ENCODE measurements around the gene DNAAF6. TPM values are rescaled to one million over a fixed set of nuclear protein-coding genes. Genes with fewer than 3 reads are reported as not detected.

Gene DNAAF6
- total and polyA plus RNA-seq, 2 experiments from 2014 or later: not detected

GRCh38 chrX:107204068-107204605, 2.3 kb upstream of the DNAAF6 start (continued):
- TF ChIP-seq ZNF462 (CRISPR knock-in tag; IDR thresholded peaks at IDR 0.05) (no peak), ETS1 (IDR thresholded peaks at IDR 0.05) (no peak), NANOG (IDR thresholded peaks at IDR 0.05; ENCODE audit: borderline replicate concordance) (no peak), STAT1 (IDR thresholded peaks at IDR 0.05; ENCODE audit: unreplicated experiment) (no peak), CREB1 (CRISPR knock-in tag; IDR thresholded peaks at IDR 0.05; ENCODE audit: low read depth) (no peak), EZH2phosphoT487 (IDR thresholded peaks at IDR 0.05; ENCODE audit: unreplicated experiment) (no peak), EZH2 (IDR thresholded peaks at IDR 0.05; ENCODE audit: low read depth, unreplicated experiment) (no peak)

- no peak overlapping the region; the same call in 1 of the 2 replicates for H3K4me3 ChIP-seq
- no peak for TF ChIP-seq ZNF462 (CRISPR knock-in tag; IDR thresholded peaks at IDR 0.05)
Measured at GRCh38 chrX:107206697-107207065, 270 bp downstream of the DNAAF6 start.

More at GRCh38 chrX:107206697-107207065, 270 bp downstream of the DNAAF6 start:
- H3K27me3 Mint-ChIP-seq (ENCODE audit: insufficient read depth, low read depth, poor library complexity): peaks cover 3% of the 10 kb centered on the region
- no peaks in the 10 kb centered on the region for H3K9me3 Mint-ChIP-seq
- H3K27ac ChIP-seq (ENCODE audit: low read depth): no peak overlapping the region
- no peaks in the 10 kb centered on the region for H3K27me3 ChIP-seq (ENCODE audit: insufficient read depth)
- H3K36me3 Mint-ChIP-seq (ENCODE audit: low read depth): no peaks in the 10 kb centered on the region
- H3K4me3 Mint-ChIP-seq: peak overlapping the region; percentile 90
- H4K20me1 ChIP-seq (replicated peaks; ENCODE audit: insufficient read depth): no peaks in the 10 kb centered on the region
- H3F3A ChIP-seq (replicated peaks; ENCODE audit: low read depth): no peaks in the 10 kb centered on the region
- H3K36me3 ChIP-seq (ENCODE audit: insufficient read depth): no peaks in the 10 kb centered on the region
- H3K4me2 ChIP-seq: no peak overlapping the region
- no peaks in the 10 kb centered on the region for H3K79me2 ChIP-seq (replicated peaks; ENCODE audit: insufficient read depth)
- H3K27ac Mint-ChIP-seq: no peak overlapping the region
- no peak for DNase-seq (ENCODE audit: low spot score)
- no peaks in the 10 kb centered on the region for H3K9me2 ChIP-seq (ENCODE audit: insufficient read depth)
- peaks cover 11% of the 10 kb centered on the region; the same call in 1 of the 2 replicates for H3K4me1 ChIP-seq (ENCODE audit: insufficient read depth)
- ATAC-seq: no peak; the same call in 2 of the 3 replicates
- peaks cover 10% of the 10 kb centered on the region; the same call in 2 of the 3 replicates for H3K4me1 Mint-ChIP-seq
- H2AFZ ChIP-seq: no peak overlapping the region
